Esophagus squamous epithelium (tissue), 5 donors: ENCODE data around the gene ATRN. TPM values are rescaled to one million over a fixed set of nuclear protein-coding genes. Genes with fewer than 3 reads are reported as not detected.

Source experiments
- DNase-seq: peaks from one replicate; lab custom pipeline; 2025; lab: John Stamatoyannopoulos, UW
- H3K27ac ChIP-seq, 4 donors: fragments of 200-600 bp; sonication (generic); one replicate each; pipeline ENCODE4 v1.5.1; 2016 to 2019; ENCODE audit warnings: mild to moderate bottlenecking in 1 of 4
- H3K27me3 ChIP-seq, 4 donors: fragments of 200-600 bp; sonication (generic); 1 replicate in 3 of 4; 2 replicates in 1 of 4; pipeline versions ENCODE4 v1.5.1 to v1.6.0; 2017 to 2021; ENCODE audit warnings: antibody characterized with exemption in 1 of 4
- H3K36me3 ChIP-seq, 3 donors: fragments of 200-600 bp; sonication (generic); one replicate each; pipeline ENCODE4 v1.5.1; 2016 to 2019
- H3K4me1 ChIP-seq, 3 donors: fragments of 200-600 bp; sonication (generic); one replicate each; pipeline ENCODE4 v1.5.1; 2017 to 2019
- H3K4me3 ChIP-seq, 4 donors: fragments of 200-600 bp; sonication (generic); 1 replicate in 3 of 4; 2 replicates in 1 of 4; pipeline ENCODE4 v1.5.1; 2016 to 2019; ENCODE audit warnings: mild to moderate bottlenecking in 2 of 4, moderate library complexity in 1 of 4
- H3K9me3 ChIP-seq, 3 donors: fragments of 200-600 bp; sonication (generic); one replicate each; pipeline ENCODE4 v1.5.1; 2016 to 2019
- POLR2A ChIP-seq, 4 donors: fragments of 450-650 bp; IDR thresholded peaks; one replicate each; pipeline ENCODE4 v1.6.1; 2017; ENCODE audit warnings: antibody characterized with exemption in 4 of 4, mild to moderate bottlenecking in 4 of 4, moderate library complexity in 3 of 4
- WGBS, 2 donors: methylation state at CpG; one replicate each; pipeline ENCODE4 v1.1.5; 2018; 5-methylcytosine and 5-hydroxymethylcytosine counted together
- intact Hi-C: fragments of 100-400 bp; cut with DNase I; formaldehyde crosslinking; loops from one replicate; pipeline ENCODE4 v1.15.0; 2022
- total RNA-seq, 4 donors: library from RNA; depleted of rRNA; stranded (reverse); fragments of >200 nt; gene quantifications; one replicate each; pipeline ENCODE4 v1.1.0, GENCODE V29; 2016
- TF ChIP-seq, protein P1 (sequence below), 6 experiments: fragments of 450-650 bp in 4 of 6; fragments of 200-600 bp in 2 of 6; sonication (generic) in 2 of 6; IDR thresholded peaks; one replicate each; pipeline ENCODE4 v1.5.1; 2016 to 2019; ENCODE audit warnings: antibody characterized with exemption in 6 of 6, mild to moderate bottlenecking in 4 of 6, moderate library complexity in 4 of 6
- donor health status: DM: yes; HTN: yes; CAD: no.

The ATRN gene
- total RNA-seq, 4 donors from 2014 or later: 15.4 to 23.1 (median 21.4) TPM

DNA sequence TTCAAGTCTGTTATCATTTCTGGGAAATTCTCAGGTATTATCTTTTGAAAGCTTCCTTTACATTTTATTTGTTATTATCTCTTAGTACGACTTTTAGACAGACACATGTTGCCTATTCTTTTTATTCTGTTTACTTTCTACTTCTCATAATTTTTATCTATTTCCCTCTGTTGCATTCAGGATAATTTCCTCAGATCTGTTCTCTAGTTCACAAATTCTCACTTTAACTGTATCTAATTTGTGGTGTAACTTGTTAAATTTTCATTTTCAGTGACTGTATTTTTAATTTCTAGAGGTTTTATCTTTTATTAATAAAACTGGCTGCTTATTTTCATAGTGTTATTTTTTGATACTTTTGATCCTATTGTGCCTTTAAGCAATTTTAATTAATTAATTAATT lies 16.0 kb downstream of the ATRN start:
- no peak for TF ChIP-seq POLR2A (IDR thresholded peaks at IDR 0.05)
- TF ChIP-seq, protein P1, sequence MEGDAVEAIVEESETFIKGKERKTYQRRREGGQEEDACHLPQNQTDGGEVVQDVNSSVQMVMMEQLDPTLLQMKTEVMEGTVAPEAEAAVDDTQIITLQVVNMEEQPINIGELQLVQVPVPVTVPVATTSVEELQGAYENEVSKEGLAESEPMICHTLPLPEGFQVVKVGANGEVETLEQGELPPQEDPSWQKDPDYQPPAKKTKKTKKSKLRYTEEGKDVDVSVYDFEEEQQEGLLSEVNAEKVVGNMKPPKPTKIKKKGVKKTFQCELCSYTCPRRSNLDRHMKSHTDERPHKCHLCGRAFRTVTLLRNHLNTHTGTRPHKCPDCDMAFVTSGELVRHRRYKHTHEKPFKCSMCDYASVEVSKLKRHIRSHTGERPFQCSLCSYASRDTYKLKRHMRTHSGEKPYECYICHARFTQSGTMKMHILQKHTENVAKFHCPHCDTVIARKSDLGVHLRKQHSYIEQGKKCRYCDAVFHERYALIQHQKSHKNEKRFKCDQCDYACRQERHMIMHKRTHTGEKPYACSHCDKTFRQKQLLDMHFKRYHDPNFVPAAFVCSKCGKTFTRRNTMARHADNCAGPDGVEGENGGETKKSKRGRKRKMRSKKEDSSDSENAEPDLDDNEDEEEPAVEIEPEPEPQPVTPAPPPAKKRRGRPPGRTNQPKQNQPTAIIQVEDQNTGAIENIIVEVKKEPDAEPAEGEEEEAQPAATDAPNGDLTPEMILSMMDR (IDR thresholded peaks at IDR 0.05): no peak
- no peaks in the 10 kb centered on the region for H3K27me3 ChIP-seq
- 87 to 95% methylated on average over 1 of the region's 1 CpG for WGBS, 2 donors
- peaks cover 0 to 17% (median 0%) of the 10 kb centered on the region in 3 donors for H3K9me3 ChIP-seq
- no peak overlapping the region for H3K27ac ChIP-seq
- intact Hi-C loops: no loop called here
- H3K36me3 ChIP-seq: peaks cover 0 to 12% (median 0%) of the 10 kb centered on the region in 3 donors
- H3K4me1 ChIP-seq: peaks cover 0 to 9% (median 0%) of the 10 kb centered on the region in 3 donors
- no peak overlapping the region for H3K4me3 ChIP-seq
- no peak for DNase-seq

DNA sequence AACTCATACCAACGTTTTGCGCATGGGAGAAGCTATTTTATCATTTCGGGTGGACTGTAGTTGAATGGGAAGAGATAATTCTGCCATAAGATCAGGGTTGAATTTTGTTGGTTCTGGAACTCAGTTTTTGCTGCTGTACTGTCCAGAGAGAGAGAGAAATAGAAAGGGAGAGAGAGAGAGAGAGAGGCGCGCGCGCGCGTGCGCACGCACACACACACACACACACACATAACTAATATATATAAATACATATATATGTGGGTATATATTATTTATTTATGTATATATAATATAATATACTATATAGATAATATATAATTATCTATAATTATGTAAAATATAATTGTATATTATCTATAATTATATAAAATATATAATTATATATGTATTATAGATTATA lies 21.9 kb downstream of the ATRN start:
- WGBS, 2 donors: 93% methylated on average over 11 of the region's 11 CpGs
- H3K27me3 ChIP-seq: no peaks in the 10 kb centered on the region
- intact Hi-C loops: no loop called here
- H3K27ac ChIP-seq: no peak overlapping the region
- H3K36me3 ChIP-seq: peaks cover 0 to 12% (median 0%) of the 10 kb centered on the region in 3 donors
- no peak for DNase-seq
- H3K4me3 ChIP-seq: no peak overlapping the region
- no peaks in the 10 kb centered on the region for H3K9me3 ChIP-seq
- TF ChIP-seq, protein P1 (IDR thresholded peaks at IDR 0.05): no peak
- no peak for TF ChIP-seq POLR2A (IDR thresholded peaks at IDR 0.05)
- no peaks in the 10 kb centered on the region for H3K4me1 ChIP-seq

DNA sequence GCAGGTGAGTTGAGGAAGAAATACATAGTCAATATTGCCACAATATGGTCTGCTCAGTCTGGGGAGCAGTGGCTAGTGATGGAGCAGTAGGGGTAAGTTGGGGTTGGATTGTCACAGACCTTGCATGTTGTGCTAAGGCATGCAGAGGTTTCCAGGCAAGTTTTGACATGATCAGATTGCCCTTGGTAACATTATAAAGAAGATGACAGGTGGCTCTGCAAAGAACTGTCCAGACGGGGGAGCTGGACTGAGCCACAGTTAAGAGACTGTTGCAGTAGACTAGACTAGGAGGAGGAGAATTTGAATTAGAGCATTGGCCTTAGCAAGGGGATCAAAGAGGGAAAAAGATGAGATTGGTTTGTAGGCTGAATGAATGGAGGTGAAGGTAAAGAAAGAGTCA lies 23.4 kb downstream of the ATRN start:
- no peaks in the 10 kb centered on the region for H3K4me1 ChIP-seq
- H3K36me3 ChIP-seq: peaks cover 0 to 11% (median 0%) of the 10 kb centered on the region in 3 donors
- no peaks in the 10 kb centered on the region for H3K27me3 ChIP-seq
- TF ChIP-seq, protein P1 (IDR thresholded peaks at IDR 0.05): peak in 1 of 6 experiments; percentile 34
- no peak for TF ChIP-seq POLR2A (IDR thresholded peaks at IDR 0.05)
- DNase-seq: no peak
- 44 to 90% methylated on average over 1 of the region's 1 CpG for WGBS, 2 donors
- no peak overlapping the region for H3K27ac ChIP-seq
- intact Hi-C loops: no loop called here
- no peak overlapping the region for H3K4me3 ChIP-seq
- no peaks in the 10 kb centered on the region for H3K9me3 ChIP-seq

DNA sequence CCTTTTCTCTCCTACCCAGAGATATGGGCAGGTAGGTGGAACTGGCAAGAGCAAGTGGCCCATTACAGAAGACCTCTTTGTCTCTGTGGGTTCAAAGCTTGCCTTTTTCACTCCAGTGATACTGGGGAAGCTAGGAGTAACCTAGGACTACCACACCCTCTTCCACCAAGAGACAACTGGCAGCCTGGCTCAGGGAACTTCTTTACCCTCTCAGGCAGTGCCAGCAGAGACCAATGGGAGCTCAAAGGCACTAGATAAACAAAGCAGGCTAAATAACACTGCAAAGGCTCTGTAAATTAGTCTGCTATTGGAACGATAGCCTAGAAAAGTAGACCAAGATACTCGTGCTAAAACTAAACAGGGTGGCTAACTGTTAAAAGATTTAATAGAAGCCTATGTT lies 32.1 kb downstream of the ATRN start:
- intact Hi-C loops: no loop called here
- no peak for DNase-seq
- Histone ChIP-seq H3K9me3 (no peaks in the 10 kb centered on the region), H3K36me3 (no peaks in the 10 kb centered on the region), H3K4me1 (no peaks in the 10 kb centered on the region), H3K27me3 (no peaks in the 10 kb centered on the region), H3K4me3 (no peak overlapping the region), H3K27ac (no peak overlapping the region)
- TF ChIP-seq, protein P1 (IDR thresholded peaks at IDR 0.05): no peak
- TF ChIP-seq POLR2A (IDR thresholded peaks at IDR 0.05): no peak
- 87 to 96% methylated on average over 2 of the region's 2 CpGs for WGBS, 2 donors

DNA sequence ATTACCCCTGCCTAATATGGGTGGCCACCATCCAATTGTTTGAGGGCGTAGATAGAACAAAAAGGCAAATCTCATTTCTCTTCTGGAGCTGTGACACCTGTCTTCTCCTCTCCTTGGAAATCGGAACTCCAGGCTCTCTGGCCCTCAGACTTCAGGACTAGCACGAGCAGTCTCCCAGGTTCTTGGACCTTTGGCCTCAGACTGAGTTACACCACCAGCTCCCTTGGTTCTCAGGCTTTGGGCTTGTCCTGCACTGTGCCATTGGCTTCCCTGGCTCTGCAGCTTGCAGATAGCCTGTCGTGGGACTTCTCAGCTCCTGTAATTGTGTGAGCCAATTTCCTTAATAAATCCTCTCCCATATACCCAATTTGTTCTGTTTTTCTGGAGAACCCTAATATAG lies 34.3 kb downstream of the ATRN start:
- no peak overlapping the region for H3K27ac ChIP-seq
- H3K4me3 ChIP-seq: no peak overlapping the region
- H3K9me3 ChIP-seq: no peaks in the 10 kb centered on the region
- H3K36me3 ChIP-seq: no peaks in the 10 kb centered on the region
- TF ChIP-seq, protein P1 (IDR thresholded peaks at IDR 0.05): no peak
- TF ChIP-seq POLR2A (IDR thresholded peaks at IDR 0.05): no peak
- H3K4me1 ChIP-seq: no peaks in the 10 kb centered on the region
- intact Hi-C loops: no loop called here
- no peaks in the 10 kb centered on the region for H3K27me3 ChIP-seq
- DNase-seq: no peak
- WGBS, 2 donors: 86 to 96% methylated on average over 4 of the region's 4 CpGs
